GM19438 (cell line): Measurements from ENCODE around the gene CTTNBP2.
"Not testable (repeated sequence)": the region's sequence is repeated elsewhere in the genome, so short reads cannot be mapped to it uniquely, and the experiment has no call there.

Experiments used
- ATAC-seq: cut with Tn5 transposase; IDR thresholded peaks from one replicate; pipeline ENCODE4 v1.9.1; 2021; ENCODE audit warnings: low read depth; ENCODE audit not compliant: unreplicated experiment

The CTTNBP2 gene

DNA sequence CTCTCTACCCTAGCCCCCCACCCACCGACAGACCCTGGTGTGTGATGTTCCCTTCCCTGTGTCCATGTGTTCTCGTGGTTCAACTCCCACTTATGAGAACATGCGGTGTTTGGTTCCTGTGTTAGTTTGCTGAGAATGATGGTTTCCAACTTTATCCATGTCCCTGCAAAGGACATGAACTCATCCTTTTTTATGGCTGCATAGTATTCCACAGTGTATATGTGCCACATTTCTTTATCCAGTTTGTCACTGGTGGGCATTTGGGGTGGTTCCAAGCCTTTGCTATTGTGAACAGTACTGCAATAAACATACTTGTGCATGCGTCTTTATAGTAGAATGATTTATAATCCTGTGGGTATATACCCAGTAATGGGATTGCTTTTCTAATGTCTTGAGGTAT is 165.1 kb downstream of the CTTNBP2 start:
- not testable (repeated sequence) for ATAC-seq

DNA sequence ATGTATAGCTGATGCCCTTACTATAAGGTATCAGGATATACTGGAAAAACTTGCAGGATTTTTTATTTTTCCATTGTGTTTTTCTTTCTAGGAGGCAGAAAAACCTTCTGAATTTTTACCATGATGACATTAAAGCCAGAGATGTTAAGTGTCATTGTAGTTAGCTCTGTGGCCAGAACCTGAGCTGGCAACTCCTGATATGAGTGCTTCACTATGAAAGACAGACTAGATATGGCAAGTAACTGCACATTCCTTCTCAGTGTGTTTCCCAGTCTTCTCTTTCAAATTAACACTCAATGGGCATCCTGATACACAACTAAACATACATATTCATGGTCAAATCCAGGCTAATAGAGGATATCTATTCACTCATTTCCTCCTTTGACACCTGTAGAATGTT is 166.2 kb downstream of the CTTNBP2 start:
- ATAC-seq: no peak

DNA sequence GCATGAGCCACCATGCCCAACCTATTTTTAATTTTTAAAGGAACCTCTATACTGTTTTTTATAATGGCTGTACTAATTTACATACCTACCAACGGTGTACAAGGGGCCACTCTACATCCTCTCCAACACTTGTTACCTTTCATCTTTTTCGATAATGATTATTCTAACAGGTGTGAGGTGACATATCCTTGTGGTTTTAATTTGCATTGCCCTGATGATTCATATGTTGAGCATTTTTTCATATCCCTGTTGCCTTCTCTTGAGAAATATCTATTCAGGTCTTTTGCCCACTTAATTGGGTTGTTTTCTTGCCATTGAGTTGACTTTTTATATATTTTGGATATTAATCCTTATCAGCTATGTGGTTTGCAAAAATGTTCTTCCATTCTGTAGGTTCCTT is 167.0 kb downstream of the CTTNBP2 start:
- no peak for ATAC-seq

DNA sequence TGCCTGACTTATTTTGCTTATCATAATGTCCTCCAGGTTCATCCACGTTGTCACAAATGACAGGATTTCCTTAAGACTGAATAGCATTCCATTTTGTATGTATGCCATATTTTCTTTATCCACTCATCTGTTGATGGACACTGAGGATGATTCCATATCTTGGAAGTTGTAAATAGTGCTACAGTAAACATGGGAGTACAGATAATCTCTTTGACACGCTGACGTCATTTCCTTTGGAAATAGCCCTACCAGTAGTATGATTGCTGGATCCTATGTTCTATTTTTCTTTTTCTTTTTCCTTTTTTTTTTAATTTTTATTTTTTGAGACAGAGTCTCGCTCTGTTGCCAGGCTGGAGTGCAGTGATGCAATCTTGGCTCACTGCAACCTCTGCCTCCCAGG is 167.6 kb downstream of the CTTNBP2 start:
- no peak for ATAC-seq

DNA sequence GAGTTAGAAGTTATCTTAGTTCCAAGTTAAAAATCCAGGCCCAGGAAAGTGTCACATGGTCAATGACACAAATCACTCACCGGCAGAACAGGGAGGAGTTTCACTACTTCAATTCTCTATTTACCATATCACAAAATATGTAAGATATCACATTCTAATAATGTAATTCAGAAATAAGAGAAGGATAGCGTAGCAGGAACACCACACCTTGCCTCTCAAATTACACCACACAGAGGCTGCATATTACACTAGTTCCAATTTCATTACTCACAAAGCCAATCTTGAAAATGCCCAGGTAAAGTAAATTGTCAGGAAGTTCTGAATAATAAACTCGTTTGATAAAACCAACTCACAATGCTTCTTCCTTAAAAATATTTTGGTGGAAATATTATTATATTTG is 169.2 kb downstream of the CTTNBP2 start:
- no peak for ATAC-seq

DNA sequence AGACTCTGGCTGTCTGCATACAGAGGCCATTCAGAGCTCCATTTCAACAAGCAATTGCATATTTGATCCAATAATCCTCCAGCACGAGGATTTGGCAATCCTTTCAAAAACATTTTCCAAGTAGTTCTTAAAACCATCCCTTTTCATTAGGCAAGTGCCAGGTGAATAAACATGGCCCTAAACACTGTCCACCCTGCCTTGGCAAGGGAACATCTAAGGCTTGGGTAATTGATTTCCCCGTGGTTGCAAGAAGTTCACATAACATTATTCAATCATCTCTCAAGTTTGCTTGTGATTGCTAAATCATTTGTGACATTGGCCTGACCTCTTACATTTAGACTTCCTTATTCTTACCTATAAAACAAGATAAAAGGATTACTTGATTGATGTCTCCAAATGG is 175.2 kb downstream of the CTTNBP2 start:
- ATAC-seq: no peak

DNA sequence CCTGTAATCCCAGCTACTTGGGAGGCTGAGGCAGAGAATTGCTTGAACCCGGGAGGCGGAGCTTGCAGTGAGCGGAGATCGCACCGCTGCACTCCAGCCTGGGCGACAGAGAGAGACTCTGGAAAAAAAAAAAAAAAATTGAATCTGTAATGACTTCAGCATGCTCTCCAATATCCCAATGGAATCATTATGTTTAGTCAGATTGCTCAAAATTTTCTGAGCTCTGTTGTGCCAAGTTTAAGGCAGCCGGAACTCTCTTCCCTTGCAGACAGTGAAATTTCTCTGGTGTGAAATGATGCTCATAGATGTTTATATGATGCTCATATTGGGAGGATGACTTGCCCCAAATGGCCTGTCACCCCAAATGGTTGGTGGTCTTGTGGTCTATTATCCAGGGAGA is 180.9 kb downstream of the CTTNBP2 start:
- no peak for ATAC-seq

DNA sequence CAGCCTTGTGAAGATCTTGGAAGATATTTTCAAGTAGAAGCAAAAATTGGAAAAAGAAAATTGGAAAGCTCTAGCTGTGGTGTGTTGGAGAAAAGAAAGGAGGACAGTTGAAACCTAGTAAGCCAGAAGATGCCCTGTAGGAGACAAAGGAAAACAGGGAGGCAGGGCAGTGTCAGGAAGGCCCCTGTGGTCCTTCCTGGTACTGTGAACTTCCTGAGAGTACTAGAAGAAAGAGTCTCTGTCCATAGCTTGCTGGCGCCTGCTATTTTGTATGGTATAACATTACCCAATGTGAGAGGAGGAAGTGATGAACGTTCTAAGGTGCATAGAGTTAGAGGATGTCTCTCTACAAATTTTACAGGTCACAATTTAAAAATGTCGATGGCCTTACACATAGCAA is 183.1 kb downstream of the CTTNBP2 start:
- no peak for ATAC-seq

DNA sequence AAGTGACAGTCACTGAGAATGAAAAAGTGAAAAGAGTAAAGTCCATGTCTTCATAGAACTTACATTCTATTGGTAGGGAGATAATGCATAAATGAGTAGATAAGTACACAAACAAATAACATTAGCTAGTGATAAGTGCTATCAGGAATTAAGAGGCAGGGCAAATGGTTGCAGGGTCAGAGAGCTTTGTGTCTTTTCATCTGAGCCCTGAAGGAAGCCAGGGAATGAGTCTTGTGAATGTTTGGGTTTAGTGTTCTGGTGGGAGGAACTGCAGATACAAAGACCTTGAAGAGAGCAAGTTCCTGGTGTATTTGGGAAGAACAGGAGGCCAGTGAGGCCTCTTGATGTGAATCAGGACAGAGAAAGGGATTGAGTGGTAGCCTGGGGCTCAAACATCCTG is 183.8 kb downstream of the CTTNBP2 start:
- ATAC-seq: no peak

DNA sequence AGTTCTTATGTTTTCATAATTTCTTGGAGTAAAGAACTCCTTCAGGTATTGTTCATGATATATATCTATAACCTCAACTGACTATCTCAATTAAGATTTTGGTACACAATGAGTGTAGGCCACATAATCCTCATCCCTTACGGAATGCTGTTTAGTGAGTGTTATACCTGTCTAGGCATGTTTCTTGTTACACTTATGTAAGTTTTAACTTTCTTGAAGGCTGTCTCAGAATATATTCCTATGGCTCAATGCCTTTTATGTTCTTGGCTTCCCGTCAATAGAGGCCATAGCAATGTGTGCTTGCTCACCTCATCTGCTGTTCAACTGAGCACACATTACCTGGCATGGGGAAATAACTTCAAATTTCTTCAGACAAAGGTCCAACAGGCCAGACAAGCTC is 185.1 kb downstream of the CTTNBP2 start:
- no peak for ATAC-seq

DNA sequence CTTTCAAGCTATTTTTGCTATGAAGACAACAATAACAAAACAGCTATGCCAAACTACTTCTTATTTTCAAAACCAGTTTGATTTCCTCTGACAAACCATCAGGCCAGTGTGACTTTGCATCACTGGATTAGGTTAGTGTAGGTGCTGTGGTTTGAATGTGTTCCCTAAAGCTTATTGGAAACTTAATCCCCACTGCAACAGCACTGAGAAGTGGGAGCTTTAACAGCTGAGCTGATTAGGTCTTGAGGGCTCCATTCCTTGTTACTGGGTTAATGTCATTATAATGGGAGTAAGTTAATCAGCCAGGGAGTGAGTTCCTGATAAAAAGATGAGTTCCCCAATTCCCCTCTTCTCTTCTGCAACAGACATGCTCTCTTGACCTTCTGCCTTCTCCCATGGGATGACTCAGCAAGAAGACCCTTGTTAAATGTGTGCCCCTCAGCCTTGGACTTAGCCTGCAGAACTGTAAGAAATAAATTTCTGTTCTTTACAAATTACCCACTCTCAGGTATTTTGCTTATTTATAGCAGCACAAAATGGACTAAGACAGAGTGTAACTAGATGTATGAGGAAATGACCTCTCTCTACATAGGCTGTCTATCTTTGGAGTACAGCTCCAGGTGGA is 186.8 kb downstream of the CTTNBP2 start:
- ATAC-seq: no peak

DNA sequence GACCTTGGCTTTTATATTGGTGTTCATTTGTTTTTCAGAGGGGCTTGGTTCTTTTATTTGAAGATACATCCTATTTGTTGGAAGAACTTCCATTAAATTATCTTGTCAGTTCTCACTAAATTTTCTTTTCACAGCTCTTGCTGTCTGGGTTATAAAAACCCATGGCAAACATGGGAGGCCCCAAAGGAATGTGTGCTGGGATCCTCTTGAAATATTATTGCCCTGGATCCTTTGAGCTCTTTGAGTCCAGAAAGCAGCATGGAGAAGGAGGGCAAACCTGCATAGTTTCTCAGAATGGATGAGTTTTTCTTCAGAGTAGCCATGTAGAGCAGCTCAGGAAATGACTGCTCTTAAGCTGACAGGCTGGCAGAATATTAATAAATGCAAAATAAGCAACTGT is 187.4 kb downstream of the CTTNBP2 start:
- ATAC-seq: no peak

DNA sequence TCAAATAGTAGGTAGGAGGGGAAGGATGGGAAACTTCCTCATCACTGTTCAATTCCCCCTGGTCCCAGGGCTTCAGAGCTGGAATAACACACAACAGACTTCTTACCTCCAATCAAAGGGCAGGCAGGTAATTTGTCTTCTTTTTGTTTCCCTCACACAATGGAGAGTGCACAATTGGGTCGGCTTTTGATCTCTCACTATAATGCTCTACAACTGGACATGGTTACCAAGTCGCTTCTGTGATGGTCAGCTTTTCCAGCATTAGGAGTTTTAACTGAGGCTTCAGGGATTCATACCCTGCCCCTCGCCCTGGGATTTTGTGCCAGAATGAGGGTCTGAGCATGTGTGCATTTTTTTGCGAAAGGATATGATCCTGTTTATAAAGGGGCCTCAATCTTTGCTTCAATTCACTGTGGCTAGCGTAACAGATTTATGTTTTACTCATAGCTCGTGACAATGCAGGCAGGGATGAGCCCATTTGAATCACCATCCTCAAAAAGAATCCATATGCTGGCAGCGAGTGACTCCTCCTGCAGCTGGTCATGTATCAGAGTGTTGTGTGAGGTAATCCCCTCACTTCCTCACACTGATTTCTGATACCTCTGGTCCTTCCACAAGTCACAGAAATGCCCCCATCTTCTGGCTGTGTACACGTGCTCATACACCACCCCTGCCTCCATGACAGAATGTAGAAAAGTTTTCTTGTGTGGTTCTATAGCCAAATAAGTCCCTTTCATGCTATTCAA is 189.6 kb downstream of the CTTNBP2 start:
- ATAC-seq: no peak

DNA sequence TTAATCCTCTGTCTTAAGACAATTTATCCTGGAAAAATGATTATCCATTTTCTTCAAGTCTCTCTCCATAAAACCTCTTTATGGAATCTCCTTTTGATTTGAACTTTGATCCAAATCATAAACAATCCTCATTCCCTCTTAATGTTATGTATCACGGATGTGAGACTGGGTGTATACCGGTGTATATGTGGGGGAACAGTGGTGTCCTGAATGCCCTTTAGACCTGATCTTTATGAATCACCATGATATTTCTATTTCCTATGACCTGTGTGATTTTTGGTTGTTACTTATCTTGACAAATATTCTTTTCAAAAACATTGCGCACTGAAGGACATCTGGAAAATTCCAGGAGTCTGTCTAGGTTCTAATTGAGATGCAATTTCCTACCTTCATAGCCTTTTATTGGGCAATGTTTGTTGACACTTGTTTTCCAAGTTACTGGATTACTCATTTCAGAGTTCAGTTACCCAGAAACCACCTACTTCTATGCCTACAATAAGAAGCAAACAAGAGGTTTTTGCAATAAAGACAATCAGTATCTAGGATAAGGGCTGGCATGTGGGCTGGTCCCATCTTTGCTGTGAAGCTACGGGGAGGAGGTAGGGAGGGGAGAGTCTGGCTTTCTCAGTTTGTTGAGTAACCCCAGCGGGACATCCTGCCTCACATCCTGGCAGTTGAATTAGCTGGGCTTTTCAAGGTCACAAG is 190.4 kb downstream of the CTTNBP2 start:
- no peak for ATAC-seq

DNA sequence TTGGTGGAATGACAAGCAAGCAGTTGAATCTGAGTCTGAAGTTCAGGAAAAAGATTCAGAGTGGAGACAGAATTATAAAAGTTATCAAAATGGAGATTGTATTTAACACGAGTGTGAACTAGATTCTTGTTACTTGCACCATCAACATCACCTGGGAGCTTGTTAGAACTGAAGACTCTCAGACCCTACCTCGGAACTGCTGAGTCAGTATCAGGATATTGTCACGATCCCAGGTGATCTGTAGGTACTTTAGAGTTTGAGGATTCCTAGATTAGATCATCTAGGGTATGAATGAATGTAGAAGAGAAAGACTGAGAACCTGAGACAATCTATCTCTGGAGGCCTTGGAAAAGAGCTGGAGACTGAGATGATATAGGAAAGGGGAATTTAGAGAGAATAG is 194.1 kb downstream of the CTTNBP2 start:
- ATAC-seq: no peak

DNA sequence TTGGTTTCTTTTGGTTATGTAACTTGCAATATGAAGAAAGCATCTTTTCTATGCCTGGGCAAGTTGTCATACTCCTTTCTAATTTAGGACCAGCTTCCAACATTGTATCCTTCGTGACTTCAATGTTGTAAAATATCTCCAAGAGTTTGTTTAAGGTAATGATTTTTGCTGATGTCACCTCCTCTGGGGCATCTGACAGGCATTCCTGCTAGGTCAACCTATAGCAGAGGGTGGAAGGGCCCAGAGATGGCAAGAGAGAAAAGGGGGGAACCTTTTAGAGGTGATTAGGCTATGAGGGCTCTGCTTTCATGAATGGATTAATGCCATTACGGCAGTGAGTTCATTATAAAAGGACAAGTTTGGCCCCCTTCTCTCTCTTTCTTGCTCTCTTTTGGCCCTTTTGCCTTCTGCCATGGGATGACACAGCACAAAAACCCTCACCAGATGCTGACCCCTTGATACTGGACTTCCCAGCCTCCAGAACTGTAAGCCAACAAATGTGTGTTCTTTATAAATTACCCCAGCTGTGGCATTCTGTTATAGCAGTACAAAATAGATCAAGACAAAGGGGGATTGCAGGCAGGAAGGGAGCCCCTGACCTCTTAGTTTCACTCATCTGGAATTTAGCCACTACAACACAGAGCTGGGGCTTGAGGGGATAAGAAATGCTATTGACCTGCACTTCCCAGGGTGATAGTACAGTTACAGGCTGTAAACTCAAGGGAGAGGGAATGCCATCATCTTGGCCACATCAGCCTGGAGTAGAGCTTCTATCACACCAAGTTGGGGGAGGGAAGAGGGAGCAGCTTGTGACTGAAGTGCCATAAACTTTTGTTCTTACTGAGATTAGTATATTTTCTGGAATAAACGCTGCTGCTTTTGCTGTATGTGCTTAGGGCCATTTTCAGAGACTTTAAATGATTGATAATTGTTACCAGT is 197.5 kb downstream of the CTTNBP2 start:
- no peak for ATAC-seq

DNA sequence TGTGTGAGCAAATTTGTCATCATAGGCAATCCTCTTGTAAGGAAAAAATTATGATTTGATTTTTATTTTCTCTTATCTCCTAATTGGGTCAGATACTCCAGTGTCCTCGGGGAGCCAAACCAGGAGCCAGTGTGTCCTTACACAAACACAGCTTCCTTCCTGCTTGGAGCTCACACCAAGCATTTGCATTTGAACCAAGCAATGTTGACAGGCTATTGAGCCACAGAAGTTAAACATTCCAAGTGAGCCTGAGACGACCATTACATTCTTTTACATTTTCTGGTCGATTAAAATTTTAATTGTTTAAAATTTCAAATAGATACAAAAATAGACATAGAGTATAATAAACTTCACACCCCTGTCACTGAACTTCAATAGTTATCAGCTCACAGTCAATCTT is 198.6 kb downstream of the CTTNBP2 start:
- no peak for ATAC-seq

DNA sequence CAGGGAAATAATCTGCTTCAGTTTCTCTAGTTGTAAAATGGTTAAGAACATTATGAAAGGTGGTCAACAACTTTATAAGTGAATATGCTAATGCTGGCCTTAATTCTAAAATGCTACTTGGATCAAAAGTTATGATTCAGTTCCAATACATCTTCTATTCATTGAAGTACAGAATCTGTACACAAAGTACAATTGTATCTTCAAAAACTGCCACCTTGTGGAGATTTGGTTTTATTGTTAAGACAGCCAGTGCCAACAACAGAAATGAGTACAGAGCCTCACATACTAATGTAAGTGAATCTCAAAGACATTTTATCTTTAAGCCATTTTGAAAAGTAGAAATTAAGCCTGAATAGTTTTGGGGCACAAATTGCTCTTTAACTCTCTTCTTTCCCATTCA is 199.4 kb downstream of the CTTNBP2 start:
- no peak for ATAC-seq

DNA sequence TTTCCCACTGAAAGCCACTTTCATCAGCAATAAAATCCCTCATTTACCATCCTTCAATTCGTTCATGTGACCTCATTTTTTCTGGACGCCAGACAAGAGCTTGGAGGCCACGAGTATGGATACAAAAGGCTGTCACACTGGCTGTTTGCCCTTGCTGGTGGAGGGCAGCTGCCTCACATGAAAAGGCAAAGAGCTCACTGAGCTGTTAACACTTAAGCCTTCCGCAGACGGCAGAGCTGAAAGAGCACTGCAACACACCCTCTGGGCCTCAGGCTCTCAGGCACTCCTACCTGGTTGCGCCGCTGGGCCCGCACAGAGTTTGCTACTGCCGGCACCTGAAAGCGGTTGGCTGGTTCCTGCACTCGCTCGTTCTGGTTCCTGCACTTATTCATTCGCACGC is 199.9 kb downstream of the CTTNBP2 start:
- ATAC-seq: no peak

DNA sequence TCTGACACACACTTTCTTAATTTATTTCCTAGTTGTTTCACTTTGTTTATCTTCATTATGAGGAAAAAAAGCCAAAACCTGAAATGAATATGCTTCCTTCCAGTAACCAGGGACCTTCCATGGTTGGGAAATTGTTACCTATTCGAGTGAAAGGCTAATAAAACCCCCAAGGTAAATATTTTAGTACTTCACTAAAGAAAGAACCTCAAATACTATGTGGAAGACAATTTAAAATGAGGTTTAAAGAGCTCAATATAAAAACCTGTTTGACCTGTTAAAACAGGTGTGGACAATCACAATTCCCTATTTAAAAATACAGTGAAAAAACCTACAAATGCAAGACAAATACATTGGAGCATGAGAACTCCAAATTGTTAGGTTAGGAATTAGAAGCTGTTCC is 200.8 kb downstream of the CTTNBP2 start:
- ATAC-seq: no peak

DNA sequence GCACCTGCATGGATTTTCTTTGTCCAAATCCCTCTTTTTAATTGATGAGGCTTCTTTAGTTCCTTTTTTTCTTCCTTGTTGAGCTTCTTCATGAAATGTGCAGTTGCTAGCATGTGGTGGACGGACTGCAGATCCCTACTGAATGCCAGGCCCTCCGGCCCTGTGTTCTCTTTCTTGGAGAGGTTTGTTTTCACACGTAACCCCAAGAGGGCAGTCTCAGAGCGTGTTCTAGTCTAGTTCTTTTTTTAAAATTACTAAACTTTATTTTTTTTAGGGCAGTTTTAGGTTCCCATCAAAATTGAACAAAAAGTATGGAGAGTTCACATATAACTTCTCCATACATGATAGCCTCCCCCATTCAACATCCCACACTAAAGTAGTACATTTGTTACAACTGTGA is 203.4 kb downstream of the CTTNBP2 start:
- ATAC-seq: no peak
